HepG2 (cell line): ENCODE measurements around the gene ZP2. TPM values are rescaled to one million over a fixed set of nuclear protein-coding genes. Genes with fewer than 3 reads are reported as not detected.

Experiments used
- ATAC-seq: fragments of 200-7000 bp; cut with Tn5 transposase; 3 replicates; pipeline ENCODE4 v1.9.1; 2020; ENCODE audit warnings: mild to moderate bottlenecking, moderate library complexity
- BruUV-seq: library from RNA; stranded (reverse); fragments of 400-500 nt; replicated peaks from 2 replicates; lab custom pipeline; 2021; lab: Mats Ljungman, UMichigan
- CTCF ChIA-PET: fragments of 300-600 bp; formaldehyde crosslinking; extraction: SDS; loops from one replicate; lab custom pipeline; 2021; ENCODE audit warnings: low total read pairs, inconsistent platforms, low intra/inter-chr PET ratio; lab: Yijun Ruan, JAX
- POLR2A ChIA-PET: fragments of 350-600 bp; sonication (Branson Sonifier 250); formaldehyde crosslinking; loops from one replicate; lab custom pipeline; 2020; ENCODE audit warnings: antibody characterized with exemption, inconsistent platforms; lab: Yijun Ruan, JAX
- DNase-seq: peaks from one replicate; pipeline ENCODE4 v3.0.0-alpha.2; 2015; ENCODE audit warnings: low spot score
- FAIRE-seq: peaks from 3 replicates; lab custom pipeline; 2011; peaks lifted over from hg19 to GRCh38; lab: Jason Lieb, UNC
- H2AFZ ChIP-seq: one replicate; pipeline ENCODE4 v1.6.1; 2011; ENCODE audit warnings: low read length, inconsistent platforms
- H3K27ac ChIP-seq: fragments of 300-600 bp; 3 replicates; pipeline ENCODE4 v1.8.0; 2011; ENCODE audit warnings: mixed run types, mild to moderate bottlenecking, mixed read lengths, low read length, inconsistent platforms; ENCODE audit not compliant: insufficient read depth; ENCODE audit errors: extremely low read length
- H3K27me3 ChIP-seq, 2 experiments: fragments of 200-600 bp in 1 of 2; 2 replicates in 1 of 2; 3 replicates in 1 of 2; pipeline versions ENCODE4 v1.6.0 to v1.8.0; 2011; ENCODE audit warnings: low read length in 2 of 2, mild to moderate bottlenecking in 2 of 2, moderate library complexity in 2 of 2, inconsistent platforms in 1 of 2; ENCODE audit not compliant: insufficient read depth in 2 of 2, control insufficient read depth in 1 of 2
- H3K36me3 ChIP-seq, 2 experiments: fragments of 200-600 bp in 1 of 2; replicated peaks in 1 of 2; 2 replicates in 1 of 2; 3 replicates in 1 of 2; pipeline versions ENCODE4 v1.5.1 to v1.8.0; 2011; ENCODE audit warnings: low read length in 2 of 2, inconsistent platforms in 1 of 2; ENCODE audit not compliant: insufficient read depth in 2 of 2, control insufficient read depth in 1 of 2
- H3K4me1 ChIP-seq: 2 replicates; pipeline ENCODE4 v1.5.1; 2012; ENCODE audit warnings: low read length, inconsistent platforms; ENCODE audit not compliant: insufficient read depth
- H3K4me2 ChIP-seq: 2 replicates; pipeline ENCODE4 v1.6.0; 2011; ENCODE audit warnings: low read depth, low read length, inconsistent platforms
- H3K4me3 ChIP-seq, 3 experiments: fragments of 200-600 bp in 1 of 3; sonication (generic), shearing (Covaris generic) in 1 of 3; replicated peaks in 1 of 3; 2 replicates each; pipeline ENCODE4 v1.5.1; 2011 to 2016; ENCODE audit warnings: low read length in 3 of 3, inconsistent platforms in 2 of 3, low read depth in 2 of 3, mild to moderate bottlenecking in 2 of 3, control low read depth in 1 of 3, mixed read lengths in 1 of 3; ENCODE audit not compliant: insufficient read depth in 1 of 3
- H3K79me2 ChIP-seq: one replicate; pipeline ENCODE4 v1.6.1; 2011; ENCODE audit warnings: low read length, inconsistent platforms; ENCODE audit not compliant: insufficient read depth
- H3K9ac ChIP-seq: 2 replicates; pipeline ENCODE4 v1.6.0; 2011; ENCODE audit warnings: mild to moderate bottlenecking, low read depth, low read length, inconsistent platforms; ENCODE audit not compliant: insufficient read depth
- H3K9me3 ChIP-seq: 2 replicates; pipeline ENCODE4 v1.5.1; 2012; ENCODE audit warnings: mild to moderate bottlenecking, low read length
- H4K20me1 ChIP-seq: 2 replicates; pipeline ENCODE4 v1.6.0; 2011; ENCODE audit warnings: inconsistent platforms, mild to moderate bottlenecking, low read length, moderate library complexity; ENCODE audit not compliant: insufficient read depth
- ARID3A ChIP-seq: IDR thresholded peaks from 2 replicates; pipeline ENCODE4 v1.6.1; 2012; ENCODE audit warnings: low read depth, low read length, improper control_type of control experiment
- FOSL2 ChIP-seq: sonication (generic); formaldehyde crosslinking; IDR thresholded peaks from 2 replicates; pipeline ENCODE4 v1.4.0; 2020; ENCODE audit warnings: missing genetic modification reagents
- HDAC1 ChIP-seq: sonication (generic); formaldehyde crosslinking; IDR thresholded peaks from 2 replicates; pipeline ENCODE4 v1.5.1; 2020; ENCODE audit warnings: mild to moderate bottlenecking, missing genetic modification reagents
- IKZF4 ChIP-seq: sonication (generic); formaldehyde crosslinking; IDR thresholded peaks from 2 replicates; pipeline ENCODE4 v1.5.1; 2020; ENCODE audit warnings: borderline replicate concordance, mild to moderate bottlenecking, low read depth, missing genetic modification reagents; ENCODE audit errors: not compliant biosample characterization
- MAFG ChIP-seq: sonication (generic); formaldehyde crosslinking; IDR thresholded peaks from 2 replicates; pipeline ENCODE4 v1.5.1; 2020; ENCODE audit warnings: mild to moderate bottlenecking, missing genetic modification reagents
- NFKB2 ChIP-seq: sonication (generic); formaldehyde crosslinking; IDR thresholded peaks from 2 replicates; pipeline ENCODE4 v1.4.0; 2020; ENCODE audit warnings: missing genetic modification reagents, borderline replicate concordance
- SOX13 ChIP-seq, 3 experiments: fragments of 450-650 bp in 1 of 3; sonication (generic) in 1 of 3; formaldehyde crosslinking in 1 of 3; IDR thresholded peaks in 2 of 3; conservative IDR thresholded peaks in 1 of 3; 2 replicates each; pipeline versions ENCODE4 v1.5.0 to v1.6.1; 2016 to 2020; ENCODE audit warnings: antibody characterized with exemption in 1 of 3, mild to moderate bottlenecking in 1 of 3, missing compliant biosample characterization in 1 of 3, missing genetic modification reagents in 1 of 3, moderate library complexity in 1 of 3
- ZIK1 ChIP-seq: sonication (generic); formaldehyde crosslinking; IDR thresholded peaks from 2 replicates; pipeline ENCODE4 v1.5.0; 2020; ENCODE audit warnings: mild to moderate bottlenecking, low read depth, missing genetic modification reagents, borderline replicate concordance
- ZNF235 ChIP-seq: sonication (generic); formaldehyde crosslinking; IDR thresholded peaks from 2 replicates; pipeline ENCODE4 v1.8.1; 2023; ENCODE audit warnings: mild to moderate bottlenecking, missing genetic modification reagents, borderline replicate concordance
- ZNF549 ChIP-seq: sonication (generic); formaldehyde crosslinking; IDR thresholded peaks from 2 replicates; pipeline ENCODE4 v1.5.0; 2020; ENCODE audit warnings: missing genetic modification reagents
- ZNF629 ChIP-seq: sonication (generic); formaldehyde crosslinking; conservative IDR thresholded peaks from 2 replicates; pipeline ENCODE4 v1.5.0; 2020; ENCODE audit warnings: missing genetic modification reagents
- ZSCAN30 ChIP-seq: sonication (generic); formaldehyde crosslinking; IDR thresholded peaks from 2 replicates; pipeline ENCODE4 v1.5.0; 2020; ENCODE audit warnings: mild to moderate bottlenecking, missing genetic modification reagents
- WGBS: methylation state at CpG from one replicate; pipeline ENCODE4 v1.1.6; 2017; ENCODE audit warnings: low lambda C conversion rate; 5-methylcytosine and 5-hydroxymethylcytosine counted together
- in situ Hi-C: cut with HindIII; loops from 2 replicates; pipeline ENCODE4 v1.10.0; 2017; ENCODE audit warnings: low pct_unique_long_range_greater_than_20kb; ENCODE audit not compliant: extremely low pct_ligation_motif_present
- intact Hi-C: fragments of 100-400 bp; cut with micrococcal nuclease; formaldehyde crosslinking; loops from one replicate; pipeline ENCODE4 v1.10.0; 2022; ENCODE audit not compliant: unreplicated experiment
- polyA plus RNA-seq, 8 experiments: library from polyadenylated mRNA; depleted of rRNA in 3 of 8; stranded (reverse) in 7 of 8; unstranded in 1 of 8; fragments of >200 nt; fragmentation: Illumina TruSeq in 4 of 8; extraction: Trizol in 4 of 8; gene quantifications; 2 replicates each; pipeline versions ENCODE4 v1.2.1 to v1.2.3, GENCODE V29; 2011 to 2016; ENCODE audit warnings: low read depth in 4 of 8, missing spikeins in 1 of 8, mixed read lengths in 1 of 8; ENCODE audit not compliant: insufficient read depth in 1 of 8
- total RNA-seq, 5 experiments: library from RNA; depleted of rRNA; stranded (reverse); fragments of >200 nt; fragmentation: Illumina TruSeq; extraction: Trizol; gene quantifications; 2 replicates each; pipeline ENCODE4 v1.2.3, GENCODE V29; 2016; ENCODE audit warnings: low read depth in 1 of 5

ZP2 gene
- total and polyA plus RNA-seq, 2 of the 13 experiments (the other 11 are each of a cell fraction or from before 2014, with no cell fraction given), result not detected

GRCh38 chr16:21162661-21163151, 48.7 kb downstream of the ZP2 start:
- H3K36me3 ChIP-seq, result no peaks in the 10 kb centered on the region
- peaks cover 28% of the 10 kb centered on the region for H3K4me1 ChIP-seq
- H3K4me2 ChIP-seq, result no peak overlapping the region
- CTCF ChIA-PET, result no interaction called here
- H3K27me3 ChIP-seq, result peaks cover 2 to 17% of the 10 kb centered on the region in 2 experiments; a peak in 2 of 5 replicates
- intact Hi-C loops, result no loop called here
- FAIRE-seq (no peak), DNase-seq (no peak), ATAC-seq (no peak)
- no TSS peak for BruUV-seq
- POLR2A ChIA-PET, result interaction anchor here (0.9 to 1.6 kb wide), 2 partner anchors 71 to 138 kb away, joined by 3 to 6 read pairs; partner anchors contain the start of gene ANKS4B
- no peaks in the 10 kb centered on the region for H3K79me2 ChIP-seq
- 64% methylated on average over 7 of the region's 7 CpGs for WGBS
- no peak overlapping the region for H3K4me3 ChIP-seq
- in situ Hi-C loops, result loop anchor here (25.0 kb wide), 1 partner anchor 1175 kb away; no protein-coding TSS in a partner anchor
- no peak overlapping the region for H3K9ac ChIP-seq
- no peaks in the 10 kb centered on the region for H4K20me1 ChIP-seq
- TF ChIP-seq ZIK1 (CRISPR knock-in tag), result no peak
- no peak for TF ChIP-seq ZNF549 (CRISPR knock-in tag)
- no peak for TF ChIP-seq HDAC1
- no peak for TF ChIP-seq NFKB2 (CRISPR knock-in tag)
- no peak for TF ChIP-seq ZNF629 (CRISPR knock-in tag)
- 0 out of 2 replicates have a peak, but pooled peaks have one; percentile 5 for TF ChIP-seq FOSL2
- TF ChIP-seq ZSCAN30 (CRISPR knock-in tag), result no peak
- no peak for TF ChIP-seq IKZF4 (CRISPR knock-in tag)
- TF ChIP-seq ARID3A, result 0 out of 2 replicates have a peak, but pooled peaks have one; percentile 39
- no peak for TF ChIP-seq SOX13 (IDR thresholded peaks at IDR 0.05)
- 0 out of 4 replicates have a peak, but pooled peaks of 1 of the 2 experiments have one; percentile 8 for TF ChIP-seq SOX13 (CRISPR knock-in tag; conservative IDR thresholded peaks at IDR 0.05 in 1 of 2, IDR thresholded peaks at IDR 0.05 in 1 of 2)
- TF ChIP-seq ZNF235 (CRISPR knock-in tag), result no peak
- TF ChIP-seq MAFG (CRISPR knock-in tag), result no peak
- no peak overlapping the region for H2AFZ ChIP-seq
- H3K9me3 ChIP-seq, result no peaks in the 10 kb centered on the region
- H3K27ac ChIP-seq, result no peak overlapping the region
